SK-N-MC (cell line): ENCODE measurements around the gene ATP2B2.

Experiments
- DNase-seq: peaks from one replicate; pipeline ENCODE4 v3.0.0-alpha.2; 2011; ENCODE audit warnings: low read depth, low spot score
- H3K27ac ChIP-seq: fragments of 200-600 bp; sonication (generic); 2 replicates; pipeline ENCODE4 v1.5.1; 2016; ENCODE audit warnings: mixed run types
- H3K36me3 ChIP-seq: fragments of 200-600 bp; sonication (generic); 2 replicates; pipeline ENCODE4 v1.6.1; 2017; ENCODE audit warnings: antibody characterized with exemption, low read length, mixed read lengths; ENCODE audit not compliant: insufficient read depth
- H3K4me3 ChIP-seq: fragments of 200-600 bp; sonication (generic); 2 replicates; pipeline ENCODE4 v1.5.1; 2016
- H3K9ac ChIP-seq: fragments of 200-600 bp; sonication (generic); 2 replicates; pipeline ENCODE4 v1.8.0; 2017; ENCODE audit warnings: mixed run types, mixed read lengths; ENCODE audit not compliant: insufficient read length
- H3K9me3 ChIP-seq: fragments of 200-600 bp; sonication (generic); 2 replicates; pipeline ENCODE4 v1.6.1; 2017; ENCODE audit warnings: low read depth, mild to moderate bottlenecking, antibody characterized with exemption, low read length, moderate library complexity, mixed read lengths
- EZH2 ChIP-seq: fragments of 200-600 bp; sonication (generic); IDR thresholded peaks from one replicate; pipeline ENCODE4 v1.6.1; 2017; ENCODE audit warnings: antibody characterized with exemption
- FOXP2 ChIP-seq: optimal IDR thresholded peaks from 2 replicates; pipeline ENCODE3; 2011; ENCODE audit warnings: mild to moderate bottlenecking, moderate library complexity; ENCODE audit not compliant: insufficient read depth; ENCODE audit errors: extremely low read length, control extremely low read depth
- POLR2AphosphoS5 ChIP-seq: IDR thresholded peaks from 2 replicates; pipeline ENCODE4 v1.6.1; 2012; ENCODE audit warnings: mild to moderate bottlenecking, low read depth, low read length, borderline replicate concordance

The ATP2B2 gene

DNA sequence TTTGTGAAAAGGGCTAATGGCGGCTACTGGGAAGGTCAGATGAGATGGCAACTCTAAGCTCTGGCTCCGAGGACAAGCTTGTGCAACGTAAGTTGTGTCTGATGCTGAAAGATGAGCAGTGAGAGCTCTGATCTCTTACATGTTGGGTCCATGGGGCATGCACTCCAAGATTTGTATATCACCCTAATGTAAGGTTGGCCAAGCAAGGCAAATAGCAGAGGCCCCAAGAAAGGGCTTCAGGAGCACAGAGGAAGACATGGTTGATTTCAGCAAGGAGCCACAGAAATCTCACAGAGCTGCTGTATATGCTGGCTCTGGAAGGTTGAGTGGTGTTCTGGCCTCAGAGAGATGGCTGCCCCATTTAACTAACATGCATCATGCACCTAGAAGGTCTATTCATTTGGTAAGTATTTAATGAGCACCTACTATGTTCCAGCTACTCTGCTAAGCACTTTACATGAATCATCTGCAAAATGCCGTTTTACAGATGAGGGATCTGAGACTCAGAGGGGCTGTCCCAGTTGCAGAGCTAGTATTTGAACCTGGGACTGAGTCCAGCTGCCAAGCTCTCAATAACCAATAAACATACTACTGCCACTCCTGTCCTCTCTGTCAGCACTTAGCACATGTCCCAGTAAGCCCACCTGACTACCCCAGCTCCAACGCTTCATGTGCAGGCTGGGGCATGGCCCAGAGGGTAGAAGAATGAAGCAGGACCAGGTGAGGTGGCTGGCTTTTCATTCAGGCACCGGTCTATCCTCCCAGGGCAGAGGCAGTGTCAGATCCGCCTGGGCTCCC lies 27.8 kb upstream of the ATP2B2 start:
- Histone ChIP-seq H3K36me3 (no peaks in the 10 kb centered on the region), H3K9me3 (no peaks in the 10 kb centered on the region), H3K27ac (no peak overlapping the region), H3K4me3 (no peak overlapping the region), H3K9ac (no peak overlapping the region)
- no peak for TF ChIP-seq FOXP2
- no peak for TF ChIP-seq EZH2
- no peak for TF ChIP-seq POLR2AphosphoS5
- DNase-seq: no peak

DNA sequence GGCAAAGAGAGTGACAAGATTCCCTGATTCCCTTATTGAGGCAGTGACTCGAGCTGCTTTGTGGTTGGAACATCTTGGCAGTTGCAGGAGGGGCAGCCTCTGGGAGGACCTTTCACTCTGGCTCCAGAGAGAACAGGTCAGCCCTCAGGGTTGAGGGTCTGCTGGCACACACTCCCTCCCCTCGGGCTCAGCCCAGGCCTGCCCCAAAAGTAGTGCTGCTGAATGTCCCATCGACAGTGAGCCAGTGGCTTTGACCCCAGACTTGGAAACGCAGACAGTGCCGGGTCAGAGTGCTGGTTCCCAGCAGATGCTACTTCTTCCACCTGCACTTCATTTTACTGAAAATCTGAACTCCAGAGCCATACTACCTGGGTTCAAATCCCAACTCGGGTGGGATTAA lies 25.6 kb upstream of the ATP2B2 start:
- no peak overlapping the region for H3K9ac ChIP-seq
- DNase-seq: no peak
- H3K4me3 ChIP-seq: no peak overlapping the region
- no peak overlapping the region for H3K27ac ChIP-seq
- TF ChIP-seq FOXP2: no peak
- TF ChIP-seq POLR2AphosphoS5: no peak
- TF ChIP-seq EZH2: no peak
- H3K36me3 ChIP-seq: no peaks in the 10 kb centered on the region
- H3K9me3 ChIP-seq: no peaks in the 10 kb centered on the region

DNA sequence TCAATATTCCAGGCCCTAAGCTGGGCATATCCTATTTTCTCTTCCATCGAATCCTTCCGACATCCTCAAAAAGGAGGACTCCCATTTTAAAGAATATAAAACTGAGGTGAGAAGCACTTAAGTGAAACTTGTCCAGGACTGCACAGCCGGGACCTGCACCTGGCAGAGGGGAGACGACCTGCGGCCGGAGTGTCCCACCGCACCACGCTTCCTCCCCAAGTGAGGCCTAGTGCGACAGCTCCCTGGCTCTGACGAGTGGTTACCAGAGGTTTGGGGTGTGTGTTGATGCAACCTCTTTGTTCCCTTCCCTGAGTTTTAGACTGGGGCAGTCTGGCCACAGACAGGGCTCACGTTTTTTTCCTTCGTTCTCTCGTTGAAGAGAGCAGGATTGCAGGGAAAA lies 24.9 kb upstream of the ATP2B2 start:
- no peaks in the 10 kb centered on the region for H3K9me3 ChIP-seq
- TF ChIP-seq EZH2 (no peak), FOXP2 (no peak), POLR2AphosphoS5 (no peak)
- DNase-seq: no peak
- no peak overlapping the region for H3K4me3 ChIP-seq
- no peak overlapping the region for H3K27ac ChIP-seq
- H3K36me3 ChIP-seq: no peaks in the 10 kb centered on the region
- no peak overlapping the region for H3K9ac ChIP-seq

DNA sequence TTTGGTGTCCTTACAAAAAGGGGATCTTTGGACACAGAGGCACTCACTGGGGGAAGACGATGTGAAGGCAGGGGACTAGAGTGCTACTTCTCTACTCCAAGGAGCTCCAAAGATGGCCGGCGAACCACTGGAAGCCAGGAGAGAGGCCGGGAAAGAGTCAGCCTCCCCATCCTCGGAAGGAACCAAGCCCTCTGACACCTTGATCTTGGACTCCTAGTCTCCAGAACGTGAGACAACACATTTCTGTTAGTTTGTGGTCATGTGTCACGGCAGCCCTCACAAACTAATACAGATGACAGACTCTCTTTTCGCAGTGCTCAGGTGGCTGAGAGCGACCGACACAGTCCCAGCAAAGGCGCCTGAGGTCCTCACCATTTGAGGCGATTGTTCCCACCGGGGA lies 24.4 kb upstream of the ATP2B2 start:
- Histone ChIP-seq H3K9ac (no peak overlapping the region), H3K4me3 (no peak overlapping the region), H3K27ac (no peak overlapping the region), H3K9me3 (no peaks in the 10 kb centered on the region), H3K36me3 (no peaks in the 10 kb centered on the region)
- no peak for DNase-seq
- no peak for TF ChIP-seq POLR2AphosphoS5
- no peak for TF ChIP-seq FOXP2
- no peak for TF ChIP-seq EZH2

DNA sequence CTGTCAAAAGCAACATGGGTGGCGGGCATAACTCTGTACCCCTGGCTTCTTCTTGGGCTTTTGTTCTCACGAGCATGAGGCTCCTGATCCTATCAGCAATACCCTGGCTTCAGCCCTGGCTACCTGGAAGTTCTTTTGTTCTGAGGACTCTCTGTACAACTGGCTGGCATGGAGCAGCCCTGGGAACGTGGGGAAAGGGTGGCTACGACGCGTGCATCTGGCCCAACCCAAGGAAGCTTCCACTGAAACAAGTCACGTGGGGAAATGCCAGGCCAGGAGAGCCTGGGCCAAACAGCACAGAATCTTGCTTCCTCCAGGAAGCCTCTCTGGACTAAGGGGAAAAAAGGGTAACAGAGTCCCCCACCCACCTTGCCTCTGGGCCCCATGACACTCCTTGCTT lies 22.7 kb upstream of the ATP2B2 start:
- H3K27ac ChIP-seq: no peak overlapping the region
- H3K9me3 ChIP-seq: no peaks in the 10 kb centered on the region
- H3K9ac ChIP-seq: no peak overlapping the region
- no peaks in the 10 kb centered on the region for H3K36me3 ChIP-seq
- no peak for DNase-seq
- TF ChIP-seq POLR2AphosphoS5: no peak
- no peak for TF ChIP-seq FOXP2
- TF ChIP-seq EZH2: no peak
- no peak overlapping the region for H3K4me3 ChIP-seq

DNA sequence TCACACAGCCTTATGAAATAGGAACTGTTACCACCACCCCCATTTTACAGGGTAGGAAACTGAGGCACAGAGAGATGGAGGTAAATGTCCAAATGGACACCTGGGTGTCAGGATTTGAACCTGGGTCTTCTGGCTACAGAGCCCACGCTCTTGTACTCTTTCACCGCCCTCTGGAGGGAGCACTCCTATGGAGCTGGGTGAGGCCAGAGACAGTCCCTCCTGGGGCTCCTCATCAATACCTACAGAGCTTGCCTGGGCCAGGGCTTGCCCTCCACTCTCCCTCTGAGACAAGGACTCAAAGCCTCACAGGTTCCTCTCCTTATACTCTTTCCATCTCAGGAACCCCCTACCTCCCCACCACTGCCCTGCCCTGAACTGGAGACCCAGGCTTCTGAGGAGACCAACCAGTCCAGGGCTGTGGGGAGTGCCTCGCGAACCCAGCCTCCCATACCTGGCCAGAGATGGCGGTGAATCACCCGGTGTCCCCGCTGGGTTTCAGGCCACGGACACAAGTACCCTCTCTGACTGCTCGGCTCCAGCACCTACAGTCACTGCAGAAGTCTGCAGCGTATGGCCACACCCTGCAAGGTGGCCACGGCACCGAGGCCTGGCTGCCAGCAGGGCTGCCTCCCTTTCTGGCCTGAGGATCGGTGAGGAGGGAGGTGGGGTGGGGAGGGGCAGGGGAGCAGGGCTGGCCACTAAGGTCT lies 22.1 kb upstream of the ATP2B2 start:
- Histone ChIP-seq H3K36me3 (no peaks in the 10 kb centered on the region), H3K4me3 (no peak overlapping the region), H3K9me3 (no peaks in the 10 kb centered on the region), H3K9ac (no peak overlapping the region), H3K27ac (no peak overlapping the region)
- TF ChIP-seq EZH2: no peak
- no peak for TF ChIP-seq FOXP2
- no peak for TF ChIP-seq POLR2AphosphoS5
- no peak for DNase-seq

DNA sequence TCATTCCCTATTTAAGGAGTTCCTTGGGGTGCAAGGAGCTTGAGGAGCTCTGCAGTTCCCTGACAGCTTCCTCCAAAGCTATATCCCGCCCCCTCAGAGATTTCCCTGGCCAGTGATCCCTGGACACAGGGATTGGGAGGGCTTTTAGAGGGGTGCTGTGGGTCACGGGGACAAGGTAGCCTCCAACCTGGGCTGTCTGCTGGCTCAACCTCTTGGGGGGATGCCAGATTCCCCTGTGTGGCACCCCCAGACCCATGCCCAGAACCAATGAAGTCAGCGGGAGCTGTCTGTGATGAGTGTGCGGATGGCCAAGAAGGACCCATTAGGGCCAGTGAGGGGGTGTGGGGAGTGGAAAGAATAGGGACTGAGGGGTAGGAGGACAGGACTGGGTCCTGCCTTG lies 21.0 kb upstream of the ATP2B2 start:
- TF ChIP-seq EZH2 (no peak), POLR2AphosphoS5 (no peak), FOXP2 (no peak)
- H3K4me3 ChIP-seq: no peak overlapping the region
- no peak for DNase-seq
- no peak overlapping the region for H3K27ac ChIP-seq
- no peak overlapping the region for H3K9ac ChIP-seq
- no peaks in the 10 kb centered on the region for H3K9me3 ChIP-seq
- H3K36me3 ChIP-seq: no peaks in the 10 kb centered on the region

DNA sequence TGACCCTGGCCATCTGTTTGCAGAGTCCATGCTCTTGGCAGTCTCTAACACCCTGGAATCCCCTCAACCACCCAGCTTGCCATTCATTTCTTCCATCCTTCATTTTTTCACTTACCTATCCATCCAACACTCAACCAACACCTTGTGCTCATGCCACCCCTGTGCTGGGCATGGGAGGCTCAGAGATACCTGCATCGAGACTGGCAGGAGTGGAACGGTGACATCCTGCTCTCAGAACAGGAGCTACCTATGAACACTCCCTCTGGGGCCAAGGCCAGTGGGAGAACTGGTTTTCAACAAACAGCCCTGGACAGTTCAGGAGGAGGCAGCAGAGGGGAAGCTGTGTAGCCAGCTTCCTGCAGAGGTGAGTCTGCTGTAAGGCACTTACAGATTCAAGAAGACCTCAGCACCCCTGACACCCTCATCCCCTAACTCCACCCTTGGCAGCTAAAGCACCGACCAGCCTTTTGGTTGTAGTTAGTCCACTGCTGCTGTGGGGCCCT lies 19.5 kb upstream of the ATP2B2 start:
- TF ChIP-seq EZH2 (no peak), POLR2AphosphoS5 (no peak), FOXP2 (no peak)

DNA sequence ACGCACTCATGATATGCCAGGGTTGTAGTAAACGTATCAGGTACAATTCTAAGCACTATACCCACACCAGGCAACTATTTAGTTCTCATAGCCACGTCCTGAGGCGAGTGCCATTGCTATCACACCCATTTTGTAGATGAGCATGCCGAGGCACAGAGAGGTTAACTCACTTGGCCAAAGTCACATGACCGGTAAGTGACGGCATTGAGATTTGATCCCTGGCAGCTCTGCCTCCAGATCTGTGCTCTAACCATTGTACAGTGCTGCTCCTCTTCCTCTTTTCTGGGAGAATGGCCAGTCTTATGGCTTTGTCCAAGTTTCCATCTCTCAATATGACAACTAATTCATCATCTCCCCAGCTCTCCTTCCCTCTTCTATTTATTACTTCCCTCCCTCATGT lies 18.9 kb upstream of the ATP2B2 start:
- no peak overlapping the region for H3K9ac ChIP-seq
- no peaks in the 10 kb centered on the region for H3K36me3 ChIP-seq
- TF ChIP-seq POLR2AphosphoS5 (no peak), FOXP2 (no peak), EZH2 (no peak)
- no peak overlapping the region for H3K27ac ChIP-seq
- no peak overlapping the region for H3K4me3 ChIP-seq
- no peak for DNase-seq
- H3K9me3 ChIP-seq: no peaks in the 10 kb centered on the region

More for the DNA sequence above, 19.5 kb upstream of the ATP2B2 start:
- H3K4me3 ChIP-seq: no peak overlapping the region
- H3K9me3 ChIP-seq: no peaks in the 10 kb centered on the region
- H3K36me3 ChIP-seq: no peaks in the 10 kb centered on the region
- H3K9ac ChIP-seq: no peak overlapping the region
- no peak for DNase-seq
- no peak overlapping the region for H3K27ac ChIP-seq
